Epithelial cell of esophagus (primary cell): ENCODE measurements around the gene AQP11.
"Not testable (repeated sequence)": the region's sequence is repeated elsewhere in the genome, so short reads cannot be mapped to it uniquely, and the experiment has no call there.

Experiments used
- DNase-seq: peaks from one replicate; pipeline ENCODE4 v3.0.0; 2010; ENCODE audit warnings: low read depth
- H3K4me3 ChIP-seq: 2 replicates; pipeline ENCODE4 v1.5.1; 2011; ENCODE audit warnings: mild to moderate bottlenecking, low read length, control low read depth
- CTCF ChIP-seq: IDR thresholded peaks from 2 replicates; pipeline ENCODE4 v1.5.1; 2011; ENCODE audit warnings: low read depth, mild to moderate bottlenecking, low read length, control low read depth, inconsistent platforms; ENCODE audit not compliant: insufficient read depth; ENCODE audit errors: missing control alignments

Gene AQP11

GRCh38 chr11:77589521-77590193, at the start of gene AQP11:
TSS of gene AQP11 (plus strand) at chr11:77589953. CDS start at chr11:77589993, 40 bp downstream.
- peak; percentile 69 for DNase-seq
- no peak for TF ChIP-seq CTCF
- H3K4me3 ChIP-seq = peak within 1 kb of the TSS; percentile 50

- no peak for TF ChIP-seq CTCF
- DNase-seq = peak; percentile 16
Observed at GRCh38 chr11:77542296-77542695, 47.5 kb upstream of the AQP11 start.

GRCh38 chr11:77547047-77547836, 42.5 kb upstream of the AQP11 start:
- TF ChIP-seq CTCF = no peak
- no peak overlapping the region for H3K4me3 ChIP-seq
- no peak for DNase-seq

More at GRCh38 chr11:77542296-77542695, 47.5 kb upstream of the AQP11 start:
- no peak overlapping the region for H3K4me3 ChIP-seq

- TF ChIP-seq CTCF = peak; percentile 63
- DNase-seq = peak; percentile 73
- no peak overlapping the region for H3K4me3 ChIP-seq
Observed at GRCh38 chr11:77547863-77548551, 41.7 kb upstream of the AQP11 start.

- TF ChIP-seq CTCF = no peak
- no peak for DNase-seq
Observed at GRCh38 chr11:77548552-77549445, 41.0 kb upstream of the AQP11 start.

GRCh38 chr11:77551426-77551825, 38.3 kb upstream of the AQP11 start:
- DNase-seq = not testable (repeated sequence)

More at GRCh38 chr11:77548552-77549445, 41.0 kb upstream of the AQP11 start:
- no peak overlapping the region for H3K4me3 ChIP-seq

More at GRCh38 chr11:77551426-77551825, 38.3 kb upstream of the AQP11 start:
- H3K4me3 ChIP-seq = not testable (repeated sequence)
